ENCODE measurements around the gene MEF2C. TPM values are rescaled to one million over a fixed set of nuclear protein-coding genes. Genes with fewer than 3 reads are reported as not detected.
A peak's percentile ranks its signal among the peaks of the same experiment; 100 is the strongest.

MEF2C gene
- total RNA-seq, result 10 to 100 TPM in 2 of 3 donors, 1 to 10 TPM in 1; 9.2 to 22.0 (median 18.3) TPM
- 163 TPM for total RNA-seq (2013)

GRCh38 chr5:88883059-88883835, at the start of gene MEF2C:
TSS of gene MEF2C (minus strand) at chr5:88883184. CDS start at chr5:88823788, 59,396 bp downstream.
- peaks cover 0 to 2% of the 10 kb centered on the region in 2 donors for H3K27me3 Mint-ChIP-seq (ENCODE audit: low read depth in 2 of 2)
- no peaks in the 10 kb centered on the region for H3K27me3 ChIP-seq (ENCODE audit: control insufficient read depth, insufficient read depth, low read length)
- no peaks in the 10 kb centered on the region for H3K36me3 ChIP-seq (ENCODE audit: control insufficient read depth, insufficient read depth, low read length)
- intact Hi-C loops (cut with micrococcal nuclease), result loop anchor here (5.0 to 10.0 kb wide), 3 partner anchors 56 to 432 kb away; no protein-coding TSS in a partner anchor
- H3K4me3 Mint-ChIP-seq, result peak within 1 kb of the TSS; percentile 98
- peak within 1 kb of the TSS; percentile 52 for H3K27ac ChIP-seq (ENCODE audit: low read length)
- TF ChIP-seq CTCF (IDR thresholded peaks at IDR 0.05), result no peak
- ATAC-seq, result peak; percentile 62 to 74 (median 69)
- WGBS (ENCODE audit: insufficient coverage), result under 1% methylated on average over 48 of the region's 52 CpGs
- H3K4me1 Mint-ChIP-seq, result peaks cover 22 to 27% of the 10 kb centered on the region in 2 donors
- no peaks in the 10 kb centered on the region for H3K9me3 ChIP-seq (ENCODE audit: control insufficient read depth, insufficient read depth, low read length)
- H3K4me3 ChIP-seq (ENCODE audit: low read length), result peak within 1 kb of the TSS; percentile 56
- H3K36me3 Mint-ChIP-seq, result no peaks in the 10 kb centered on the region
- DNase-seq, result peak in 1 of 2 donors; percentile 17
- H3K9me3 Mint-ChIP-seq, result no peaks in the 10 kb centered on the region
- peaks cover 5% of the 10 kb centered on the region for H3K4me1 ChIP-seq (ENCODE audit: control insufficient read depth, insufficient read depth, low read length)
- H3K27ac Mint-ChIP-seq, result peak within 1 kb of the TSS; percentile 52 to 94

GRCh38 chr5:88932541-88932940, 49.6 kb upstream of the MEF2C start:
- WGBS (ENCODE audit: insufficient coverage), result 98% methylated on average over 2 of the region's 2 CpGs
- no peaks in the 10 kb centered on the region for H3K4me1 ChIP-seq (ENCODE audit: control insufficient read depth, insufficient read depth, low read length)
- H3K4me3 ChIP-seq (ENCODE audit: low read length), result no peak overlapping the region
- H3K27ac ChIP-seq (ENCODE audit: low read length), result no peak overlapping the region
- no peaks in the 10 kb centered on the region for H3K9me3 ChIP-seq (ENCODE audit: control insufficient read depth, insufficient read depth, low read length)
- ATAC-seq (no peak), DNase-seq (no peak)
- no peak overlapping the region for H3K4me3 Mint-ChIP-seq
- H3K36me3 ChIP-seq (ENCODE audit: control insufficient read depth, insufficient read depth, low read length), result no peaks in the 10 kb centered on the region
- no peaks in the 10 kb centered on the region for H3K4me1 Mint-ChIP-seq
- no peaks in the 10 kb centered on the region for H3K36me3 Mint-ChIP-seq
- H3K27me3 ChIP-seq (ENCODE audit: control insufficient read depth, insufficient read depth, low read length), result no peaks in the 10 kb centered on the region
- no peaks in the 10 kb centered on the region for H3K9me3 Mint-ChIP-seq
- H3K27me3 Mint-ChIP-seq (ENCODE audit: low read depth in 2 of 2), result no peaks in the 10 kb centered on the region
- intact Hi-C loops (cut with micrococcal nuclease), result no loop called here
- no peak overlapping the region for H3K27ac Mint-ChIP-seq
- TF ChIP-seq CTCF (IDR thresholded peaks at IDR 0.05), result no peak

GRCh38 chr5:88930335-88930734, 47.4 kb upstream of the MEF2C start:
- no peak overlapping the region for H3K27ac Mint-ChIP-seq
- DNase-seq, result no peak
- no peak overlapping the region for H3K4me3 Mint-ChIP-seq

More at GRCh38 chr5:88930335-88930734, 47.4 kb upstream of the MEF2C start:
- Mint-ChIP-seq H3K9me3 (no peaks in the 10 kb centered on the region), H3K4me1 (no peaks in the 10 kb centered on the region), H3K36me3 (no peaks in the 10 kb centered on the region), H3K27me3 (ENCODE audit: low read depth in 2 of 2) (no peaks in the 10 kb centered on the region)
- no peaks in the 10 kb centered on the region for H3K9me3 ChIP-seq (ENCODE audit: control insufficient read depth, insufficient read depth, low read length)
- no peaks in the 10 kb centered on the region for H3K27me3 ChIP-seq (ENCODE audit: control insufficient read depth, insufficient read depth, low read length)
- 83% methylated on average over 1 of the region's 1 CpG for WGBS (ENCODE audit: insufficient coverage)
- no peaks in the 10 kb centered on the region for H3K36me3 ChIP-seq (ENCODE audit: control insufficient read depth, insufficient read depth, low read length)
- no peak for TF ChIP-seq CTCF (IDR thresholded peaks at IDR 0.05)
- ATAC-seq, result no peak
- no peaks in the 10 kb centered on the region for H3K4me1 ChIP-seq (ENCODE audit: control insufficient read depth, insufficient read depth, low read length)
- no peak overlapping the region for H3K4me3 ChIP-seq (ENCODE audit: low read length)
- intact Hi-C loops (cut with micrococcal nuclease), result no loop called here
- H3K27ac ChIP-seq (ENCODE audit: low read length), result no peak overlapping the region

Data from natural killer cell (primary cell).